T-helper 2 cell (primary cell): ENCODE data around the gene TPI1.
"Not testable (repeated sequence)": the region's sequence is repeated elsewhere in the genome, so short reads cannot be mapped to it uniquely, and the experiment has no call there.

Experiments used
- DNase-seq, 5 experiments: peaks; one replicate each; pipeline versions ENCODE4 v3.0.0 to v3.0.0-alpha.2; 2012 to 2022

The TPI1 gene

DNA sequence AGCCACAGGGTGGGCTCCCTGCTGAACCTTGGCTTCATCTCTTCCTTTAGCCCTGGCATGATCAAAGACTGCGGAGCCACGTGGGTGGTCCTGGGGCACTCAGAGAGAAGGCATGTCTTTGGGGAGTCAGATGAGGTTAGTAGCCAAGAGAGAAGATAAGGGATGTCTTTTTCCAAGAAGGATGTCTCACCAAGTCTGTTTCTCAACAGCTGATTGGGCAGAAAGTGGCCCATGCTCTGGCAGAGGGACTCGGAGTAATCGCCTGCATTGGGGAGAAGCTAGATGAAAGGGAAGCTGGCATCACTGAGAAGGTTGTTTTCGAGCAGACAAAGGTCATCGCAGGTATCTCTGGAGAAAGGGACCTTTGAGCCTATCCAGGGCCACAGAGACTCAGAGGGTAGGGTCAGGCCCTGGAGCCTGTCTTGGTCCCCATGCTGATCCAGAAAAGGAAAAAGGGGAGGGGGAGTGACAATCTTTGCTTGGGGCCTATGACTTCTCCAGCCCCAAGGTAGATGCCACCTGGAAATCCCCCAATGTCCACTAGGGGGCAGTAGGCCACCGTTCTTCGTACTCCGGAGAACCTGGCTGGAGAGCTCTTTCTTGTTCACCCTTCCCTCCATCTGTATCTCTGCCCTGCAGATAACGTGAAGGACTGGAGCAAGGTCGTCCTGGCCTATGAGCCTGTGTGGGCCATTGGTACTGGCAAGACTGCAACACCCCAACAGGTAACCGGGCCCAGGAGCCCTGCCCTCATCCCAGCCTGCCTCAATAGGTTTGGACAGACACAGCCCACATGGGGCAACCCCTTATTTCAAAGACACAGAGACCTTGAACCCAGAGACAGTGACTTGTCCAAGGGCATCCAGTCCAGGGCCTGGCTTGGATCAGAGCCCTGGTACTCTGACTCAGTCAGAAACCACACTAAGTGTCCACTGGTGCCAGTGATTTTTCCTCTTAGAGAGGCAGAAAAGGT is 2.0 kb downstream of the TPI1 start:
- peak; percentile 57 to 82 (median 77) for DNase-seq

DNA sequence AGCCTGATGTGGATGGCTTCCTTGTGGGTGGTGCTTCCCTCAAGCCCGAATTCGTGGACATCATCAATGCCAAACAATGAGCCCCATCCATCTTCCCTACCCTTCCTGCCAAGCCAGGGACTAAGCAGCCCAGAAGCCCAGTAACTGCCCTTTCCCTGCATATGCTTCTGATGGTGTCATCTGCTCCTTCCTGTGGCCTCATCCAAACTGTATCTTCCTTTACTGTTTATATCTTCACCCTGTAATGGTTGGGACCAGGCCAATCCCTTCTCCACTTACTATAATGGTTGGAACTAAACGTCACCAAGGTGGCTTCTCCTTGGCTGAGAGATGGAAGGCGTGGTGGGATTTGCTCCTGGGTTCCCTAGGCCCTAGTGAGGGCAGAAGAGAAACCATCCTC is 3.0 kb downstream of the TPI1 start:
- not testable (repeated sequence) for DNase-seq

DNA sequence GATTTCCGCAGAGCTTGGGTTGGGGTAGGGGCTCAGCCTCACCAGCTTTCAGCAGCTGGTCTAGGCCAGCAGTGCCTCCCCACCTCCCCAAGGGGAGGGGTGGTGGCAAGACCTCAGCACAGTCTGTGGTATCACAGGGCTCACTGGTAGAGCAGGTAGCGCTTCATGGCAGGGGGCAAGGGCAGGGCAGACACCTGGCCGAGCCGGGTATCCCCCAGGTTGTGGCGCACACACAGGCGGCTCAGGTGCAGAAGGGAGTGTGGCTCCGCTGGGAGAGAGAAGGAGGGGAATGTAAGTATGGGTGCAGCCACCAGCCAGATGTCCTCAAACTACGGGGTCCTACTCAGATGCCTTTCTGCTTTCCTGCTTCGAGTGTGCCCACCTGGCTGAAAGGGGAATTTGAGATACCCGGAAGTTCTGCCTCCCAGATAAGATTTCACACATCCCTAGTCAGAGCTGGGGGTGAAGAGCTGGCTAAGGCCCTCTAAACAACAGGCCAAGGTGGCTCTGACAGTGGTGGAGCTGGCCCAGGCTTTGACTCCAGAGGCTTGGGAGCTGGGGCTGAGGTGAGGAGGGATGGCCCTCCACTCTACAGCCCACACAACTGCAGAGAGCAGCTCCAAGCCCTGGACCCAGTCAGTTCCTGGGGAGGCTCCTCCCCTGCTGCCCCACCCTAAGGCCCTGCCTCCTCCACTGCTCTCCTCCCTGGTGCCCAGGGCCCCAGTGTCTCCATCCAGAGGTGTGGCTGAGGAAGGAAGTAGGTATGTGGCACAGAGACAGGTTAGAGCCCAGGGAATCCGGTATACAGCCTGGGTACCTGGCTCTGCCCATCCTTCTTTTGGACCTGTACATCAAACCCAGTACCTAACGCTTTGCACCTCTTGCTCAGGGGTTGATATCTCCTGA is 4.0 kb downstream of the TPI1 start:
- DNase-seq: peak in 2 of 5 experiments; percentile 25 to 69

DNA sequence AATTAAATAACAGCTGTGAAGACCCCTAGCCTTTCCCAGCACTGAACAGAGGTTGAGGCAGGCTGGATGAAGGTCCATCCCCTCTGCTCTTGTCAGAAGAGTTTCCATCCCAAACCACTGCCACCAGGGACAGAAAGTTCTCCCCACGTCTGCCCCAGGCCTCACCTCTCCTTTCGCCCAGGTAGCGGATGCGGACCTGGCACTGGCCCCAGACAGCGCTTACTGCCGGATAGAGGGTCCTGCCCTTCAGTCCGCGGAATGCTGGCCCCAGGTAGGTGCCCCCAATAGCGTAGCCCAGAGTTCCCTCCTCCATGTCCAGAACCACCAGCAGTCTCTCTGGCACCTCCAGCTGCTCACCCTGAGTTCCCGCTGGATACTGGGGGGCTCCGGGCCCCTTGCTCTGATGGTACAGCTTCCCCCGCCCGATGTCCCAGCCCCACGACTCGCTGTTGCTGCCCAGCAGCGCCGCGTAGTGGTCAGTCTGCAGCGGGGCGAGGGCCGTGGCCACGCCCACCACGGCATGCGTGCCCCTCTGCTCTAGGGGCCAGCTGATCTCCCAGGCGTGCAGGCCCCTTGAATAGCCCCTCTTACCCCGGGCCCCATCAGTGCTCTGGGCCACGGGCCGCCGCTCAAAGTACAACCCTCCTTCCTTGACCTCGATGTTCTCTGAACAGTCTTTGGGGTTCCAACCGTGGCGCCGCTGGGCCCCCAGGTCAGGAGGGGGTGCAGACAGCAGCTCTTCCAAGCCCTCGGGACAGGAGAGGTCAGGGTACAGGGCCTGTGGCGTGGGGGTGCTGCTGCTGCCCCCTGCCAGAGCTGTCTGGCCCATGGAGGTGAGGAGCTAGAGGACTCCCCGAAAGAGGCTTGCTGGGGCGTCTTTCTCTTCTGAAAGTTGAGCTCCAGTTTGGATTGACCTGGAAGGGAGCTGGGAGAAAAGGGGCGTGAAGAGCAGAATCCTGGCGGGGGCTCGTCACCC is 5.0 kb downstream of the TPI1 start:
- peak; percentile 69 to 84 (median 77) for DNase-seq

DNA sequence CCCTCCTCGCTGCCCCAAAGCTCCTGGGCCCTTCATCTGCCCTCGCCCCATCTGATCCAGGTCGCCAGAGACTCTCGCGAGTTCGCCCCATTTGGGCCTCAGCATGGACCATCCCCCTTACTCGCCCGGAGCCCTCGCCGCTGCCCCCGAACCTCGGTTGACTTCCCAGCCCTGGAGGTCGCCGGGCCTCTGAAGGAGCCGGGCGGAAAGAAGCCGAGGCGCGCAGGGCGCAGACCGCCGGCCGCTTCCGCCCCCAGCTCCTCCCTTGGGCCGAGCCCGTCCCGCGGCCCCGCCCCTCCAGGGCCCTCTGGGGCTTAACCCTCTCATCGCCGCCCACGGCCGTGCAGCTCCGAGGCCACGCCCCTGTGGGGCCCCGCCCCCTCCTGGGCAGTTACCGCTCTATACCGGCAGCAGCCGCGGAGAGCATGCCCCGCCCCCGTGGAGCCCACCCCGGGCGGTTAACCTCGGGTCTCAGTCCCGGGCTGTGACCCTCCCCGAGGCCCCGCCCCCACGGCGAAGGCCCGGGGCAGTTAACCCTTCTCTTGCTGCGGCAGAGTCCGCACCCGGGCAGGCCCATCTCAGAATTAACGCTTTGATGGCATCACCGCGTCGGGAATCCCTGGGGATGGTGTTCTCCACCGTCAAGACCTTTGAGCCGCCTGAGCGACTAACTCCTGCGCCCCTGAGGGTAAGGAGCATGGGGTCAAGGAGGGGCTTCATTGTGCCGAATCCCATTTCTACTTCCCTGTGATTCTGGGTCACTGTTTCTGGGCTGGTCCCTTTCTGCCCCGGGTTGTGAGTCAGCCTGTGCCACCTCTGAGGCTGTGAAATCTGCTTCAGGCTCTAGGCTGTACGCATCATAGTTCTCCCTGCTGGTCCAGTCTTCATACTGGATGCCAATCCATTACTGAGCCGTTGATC is 6.0 kb downstream of the TPI1 start, which contains the start of gene SPSB2:
SPSB2 (minus strand) TSS at position 210 of the 921 bp plus-strand sequence. CDS start 402 bp downstream, outside the sequence.
- peak; percentile 97 to 99 (median 99) for DNase-seq

DNA sequence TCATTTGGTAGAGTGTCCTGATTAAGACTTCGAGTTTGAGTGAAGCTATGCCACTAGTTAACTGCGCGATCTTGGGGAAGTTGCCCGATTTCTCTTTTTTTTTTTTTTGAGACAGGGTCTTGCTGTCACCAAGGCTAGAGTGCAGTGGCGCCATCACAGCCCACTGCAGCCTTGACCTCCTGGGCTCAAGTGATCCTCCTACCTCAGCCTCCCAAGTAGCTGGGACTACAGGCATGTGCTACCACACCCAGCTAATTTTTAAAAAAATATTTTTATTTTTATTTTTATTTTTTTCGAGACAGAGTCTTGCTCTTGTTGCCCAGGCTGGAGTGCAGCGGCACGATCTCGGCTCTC is 6.7 kb downstream of the TPI1 start:
- not testable (repeated sequence) for DNase-seq

DNA sequence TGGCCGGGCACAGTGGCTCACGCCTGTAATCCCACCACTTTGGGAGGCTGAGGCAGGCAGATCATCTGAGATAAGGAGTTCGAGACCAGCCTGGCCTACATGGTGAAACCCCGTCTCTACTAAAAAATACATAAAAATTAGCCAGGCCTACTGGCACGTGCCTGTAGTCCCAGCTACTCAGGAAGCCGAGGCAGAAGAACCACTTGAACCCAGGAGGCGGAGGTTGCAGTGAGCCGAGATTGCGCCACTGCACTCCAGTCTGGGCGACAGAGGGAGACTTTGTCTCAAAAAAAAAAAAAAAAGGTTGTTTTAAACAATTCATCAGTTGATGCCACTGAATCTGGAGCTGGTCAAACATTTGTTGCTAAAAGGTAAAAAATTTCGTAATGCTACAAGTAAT is 12.5 kb downstream of the TPI1 start:
- DNase-seq: not testable (repeated sequence)

DNA sequence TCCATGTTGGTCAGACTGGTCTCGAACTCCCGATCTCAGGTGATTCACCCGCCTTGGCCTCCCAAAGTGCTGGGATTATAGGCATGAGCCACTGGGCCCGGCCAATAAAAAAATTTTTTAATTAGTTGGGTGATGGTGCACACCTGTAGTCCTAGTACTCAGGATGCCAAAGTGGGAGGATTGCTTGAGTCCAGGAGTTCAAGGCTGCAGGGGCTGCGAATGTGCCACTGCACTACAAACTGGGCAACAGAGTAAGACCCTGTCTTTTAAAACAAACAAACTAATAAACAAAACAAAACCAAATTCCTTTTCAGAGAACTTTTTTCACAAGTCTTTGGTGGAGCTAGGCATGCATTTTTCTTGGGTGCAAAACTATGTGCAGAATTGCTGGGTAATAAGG is 15.9 kb downstream of the TPI1 start:
- no peak for DNase-seq

DNA sequence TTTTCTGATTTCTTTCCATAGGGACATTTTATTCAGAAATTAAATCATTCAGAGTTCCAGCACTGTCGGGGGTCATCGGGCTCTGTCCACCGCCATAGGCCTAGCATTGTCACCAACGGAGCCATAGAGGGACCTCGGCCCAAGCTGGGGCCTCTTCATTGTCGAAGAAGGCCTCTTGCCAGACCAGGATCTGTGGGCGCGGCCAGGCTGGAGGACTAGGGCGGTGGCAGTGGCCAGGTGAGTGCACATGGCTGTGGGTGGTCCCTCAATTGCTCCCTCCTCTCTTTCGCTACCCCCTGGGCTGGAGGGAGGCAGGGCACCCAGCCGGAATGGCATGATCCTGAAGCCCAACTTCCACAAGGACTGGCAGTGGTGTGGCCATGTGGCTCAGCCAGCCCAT is 16.4 kb downstream of the TPI1 start:
- no peak for DNase-seq

DNA sequence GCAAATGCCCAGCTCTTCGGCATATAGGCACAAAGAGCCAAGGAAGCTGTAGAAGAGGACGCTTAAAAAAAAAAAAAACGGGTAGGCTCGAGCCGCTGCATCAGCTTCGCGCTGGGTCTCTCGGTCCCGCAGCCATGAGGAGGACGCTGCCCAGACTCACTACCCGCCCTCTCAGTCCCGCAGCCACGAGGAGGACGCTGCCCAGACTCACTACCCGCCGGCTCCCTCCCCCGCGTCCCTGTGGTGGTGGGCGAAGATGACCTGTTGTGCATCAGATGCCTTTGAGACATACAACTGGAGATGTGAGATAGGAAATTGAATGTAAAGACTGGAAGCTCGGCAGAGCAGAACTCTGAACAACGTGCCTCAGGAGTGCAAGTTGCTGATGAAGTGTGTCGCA is 17.2 kb downstream of the TPI1 start:
- DNase-seq: no peak

DNA sequence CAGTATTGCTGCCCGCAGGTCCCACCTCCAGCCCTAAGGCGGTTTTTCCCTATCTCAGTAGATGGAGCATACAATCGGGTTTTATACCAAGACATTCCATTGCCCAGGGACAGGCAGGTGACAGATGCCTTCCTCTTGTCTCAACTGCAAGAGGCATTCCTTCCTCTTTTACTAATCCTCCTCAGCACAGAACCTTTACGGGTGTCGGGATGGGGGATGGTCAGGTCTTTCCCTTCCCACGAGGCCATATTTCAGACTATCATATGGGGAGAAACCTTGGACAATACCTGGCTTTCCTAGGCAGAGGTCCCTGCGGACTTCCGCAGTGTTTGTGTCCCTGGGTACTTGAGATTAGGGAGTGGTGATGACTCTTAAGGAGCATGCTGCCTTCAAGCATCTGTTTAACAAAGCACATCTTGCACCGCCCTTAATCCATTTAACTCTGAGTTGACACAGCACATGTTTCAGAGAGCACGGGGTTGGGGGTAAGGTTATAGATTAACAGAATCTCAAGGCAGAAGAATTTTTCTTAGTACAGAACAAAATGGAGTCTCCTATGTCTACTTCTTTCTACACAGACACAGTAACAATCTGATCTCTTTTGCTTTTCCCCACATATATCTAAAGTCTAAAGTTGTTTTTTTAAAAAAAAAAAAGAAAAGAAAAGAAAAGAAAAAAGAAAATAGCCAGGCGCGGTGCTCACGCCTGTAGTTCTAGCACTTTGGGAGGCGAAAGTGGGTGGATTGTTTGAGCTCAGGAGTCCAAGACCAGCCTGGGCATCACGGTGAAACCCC is 19.1 kb downstream of the TPI1 start:
- DNase-seq: not testable (repeated sequence)

DNA sequence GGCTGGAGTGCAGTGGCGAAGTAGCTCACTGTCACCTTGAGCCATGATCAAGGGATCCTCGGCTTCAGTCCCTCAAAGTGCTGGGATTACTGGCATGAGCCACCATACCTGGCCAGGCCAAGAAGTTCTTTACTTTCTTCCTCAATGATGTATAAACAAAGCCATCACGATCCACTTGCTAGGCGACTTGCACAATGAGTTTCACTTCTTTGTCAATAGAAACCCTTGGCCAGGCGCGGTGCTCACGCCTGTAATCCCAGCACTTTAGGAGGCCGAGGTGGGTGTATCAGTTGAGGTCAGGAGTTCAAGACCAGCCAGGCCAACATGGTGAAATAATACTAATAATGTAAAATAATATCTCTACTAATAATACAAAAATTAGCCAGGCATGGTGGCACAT is 20.1 kb downstream of the TPI1 start:
- DNase-seq: no peak

DNA sequence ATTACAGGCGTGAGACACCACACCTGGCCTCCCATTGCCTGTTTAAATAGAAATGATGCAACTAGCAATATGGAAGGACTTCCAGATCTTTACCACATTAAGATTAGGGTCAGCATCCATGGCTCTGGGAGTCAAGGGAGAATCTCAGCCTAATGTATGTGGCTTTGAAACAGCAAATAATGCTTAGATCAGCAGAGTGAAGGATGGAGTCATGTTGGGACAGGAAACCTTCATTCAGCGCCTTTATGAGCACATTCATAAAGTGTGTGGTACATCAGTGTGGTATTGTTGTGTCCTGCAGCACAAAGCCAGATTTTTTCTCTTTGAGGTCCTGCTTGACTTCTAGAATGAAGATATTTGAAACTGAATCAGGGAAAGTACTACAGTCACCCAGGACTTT is 21.0 kb downstream of the TPI1 start:
- DNase-seq: peak in 1 of 5 experiments; percentile 36

DNA sequence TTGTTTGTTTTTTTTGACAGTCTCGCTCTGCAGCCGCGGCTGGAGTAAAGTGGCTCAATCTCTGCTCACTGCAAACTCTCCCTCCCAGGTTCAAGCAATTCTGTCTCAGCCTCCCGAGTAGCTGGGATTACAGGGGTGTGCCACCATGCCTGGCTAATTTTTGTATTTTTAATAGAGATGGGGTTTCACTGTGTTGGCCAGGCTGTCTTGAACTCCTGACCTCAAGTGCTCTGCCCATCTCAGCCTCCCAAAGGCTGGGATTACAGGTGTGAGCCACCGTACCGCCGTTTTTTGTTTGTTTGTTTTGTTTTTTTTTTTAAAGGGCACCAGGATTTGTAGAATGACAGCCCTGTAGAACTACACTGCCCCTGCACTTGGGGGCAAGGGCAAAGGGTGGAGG is 21.5 kb downstream of the TPI1 start:
- DNase-seq: not testable (repeated sequence)

DNA sequence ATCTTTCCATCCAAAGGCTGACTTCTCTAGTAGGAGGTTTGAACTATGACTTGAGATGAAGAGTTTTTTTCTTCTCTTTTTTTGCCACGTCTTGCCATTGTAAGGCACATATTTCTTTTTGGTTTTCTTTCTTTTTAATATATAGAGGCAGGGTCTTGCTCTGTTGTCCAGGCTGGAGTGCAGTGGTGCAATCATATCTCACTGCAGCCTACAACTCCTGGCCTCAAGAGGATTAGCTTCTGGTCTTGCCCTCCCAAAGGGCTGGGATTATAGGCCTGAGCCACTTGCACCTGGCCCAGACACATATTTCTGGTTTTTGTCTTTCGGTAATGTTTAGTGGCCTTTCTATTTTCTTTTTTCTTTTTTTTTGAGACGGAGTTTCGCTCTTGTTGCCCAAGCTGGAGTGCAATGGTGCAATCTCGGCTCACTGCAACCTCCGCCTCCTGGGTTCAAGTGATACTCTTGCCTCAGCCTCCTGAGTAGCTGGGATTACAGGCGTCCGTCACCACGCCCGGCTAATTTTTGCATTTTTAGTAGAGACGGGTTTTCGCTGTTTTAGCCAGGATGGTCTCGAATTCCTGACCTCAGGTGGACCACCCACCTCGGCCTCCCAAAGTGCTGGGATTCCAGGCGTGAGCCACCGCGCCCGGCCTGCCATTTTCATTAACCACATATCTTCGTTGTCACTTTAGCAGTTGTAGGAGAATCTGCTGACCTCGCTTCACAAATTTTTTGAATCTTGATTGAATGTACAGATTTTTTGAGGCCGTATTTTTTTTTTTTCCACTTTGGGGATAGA is 22.6 kb downstream of the TPI1 start:
- not testable (repeated sequence) for DNase-seq

DNA sequence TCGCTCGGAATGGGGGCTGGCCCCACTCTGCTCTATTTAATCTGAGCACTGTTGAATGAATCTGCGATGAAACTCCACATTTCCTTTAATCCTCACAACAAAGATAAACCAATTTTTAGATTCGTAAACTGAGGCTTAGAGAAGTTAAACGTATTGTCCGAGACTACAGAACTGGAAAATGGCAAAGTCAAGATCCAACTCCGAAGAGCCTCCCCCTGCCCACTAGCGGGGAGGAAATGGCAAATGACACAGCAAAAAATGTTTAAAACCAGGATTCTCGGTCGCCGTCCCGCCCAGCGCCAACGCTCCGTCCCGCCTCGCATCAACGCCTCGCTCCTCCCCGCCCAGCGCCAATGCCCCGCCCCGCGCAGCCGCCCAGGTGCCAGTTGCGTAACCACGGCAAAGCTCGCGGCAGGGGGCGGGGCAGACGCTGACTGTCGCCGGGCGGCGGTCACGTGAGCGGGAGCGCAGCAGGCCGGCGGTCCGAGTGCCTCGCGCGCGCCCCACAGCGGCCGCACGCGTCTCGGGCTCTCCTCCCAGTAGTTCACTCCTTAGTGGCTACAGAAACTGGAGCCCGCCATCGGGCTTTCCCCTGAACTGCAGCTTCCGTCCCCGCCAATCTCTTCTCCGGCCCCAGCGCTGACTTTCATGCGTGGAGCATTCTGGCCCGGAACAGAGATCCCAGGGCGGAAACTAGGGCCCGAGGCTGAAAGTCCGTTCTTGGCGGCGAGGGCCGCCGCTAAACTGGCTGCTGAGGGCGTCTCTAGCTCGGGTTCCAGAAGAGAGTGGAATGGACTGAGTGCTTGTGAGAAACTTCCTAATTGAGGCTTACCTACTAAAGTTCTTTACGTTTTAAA is 23.7 kb downstream of the TPI1 start:
- DNase-seq: peak; percentile 97 to 99 (median 98)

DNA sequence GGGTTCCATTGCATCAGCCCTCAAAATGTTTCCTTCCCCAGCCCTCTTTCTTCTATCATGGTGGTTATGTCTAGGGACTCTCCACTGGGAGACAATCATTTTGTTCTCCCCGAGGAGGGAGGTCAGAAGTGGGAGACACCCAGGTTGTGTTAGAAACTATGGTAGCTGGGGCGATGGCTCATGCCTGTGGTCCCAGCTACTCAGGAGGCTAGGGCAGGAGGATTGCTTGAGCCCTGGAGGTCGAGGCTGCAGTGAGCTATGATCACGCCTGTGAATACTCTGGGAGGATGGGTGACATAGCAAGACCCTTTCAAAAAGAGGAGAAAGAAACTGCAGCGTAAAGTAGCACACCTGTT is 24.3 kb downstream of the TPI1 start:
- DNase-seq: no peak

DNA sequence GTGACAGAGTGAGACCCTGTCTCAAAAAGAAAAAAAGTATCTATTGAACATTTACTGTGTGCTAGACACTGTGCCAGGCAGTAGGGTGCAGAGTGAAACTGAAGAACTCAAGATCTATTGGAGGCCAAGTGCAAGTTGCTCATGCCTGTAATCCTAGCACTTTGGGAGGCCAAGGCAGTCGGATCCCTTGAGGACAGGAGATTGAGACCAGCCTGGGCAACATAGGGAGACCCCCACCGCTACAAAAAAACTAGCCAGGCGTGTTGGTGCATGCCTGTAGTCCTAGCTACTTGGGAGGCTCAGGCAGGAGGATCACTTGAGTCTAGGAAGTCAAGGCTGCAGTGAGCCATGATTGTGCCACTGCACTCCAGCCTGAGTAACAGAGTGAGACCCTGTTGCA is 25.4 kb downstream of the TPI1 start:
- DNase-seq: not testable (repeated sequence)
